HPDE6-E6E7 (cell line): ENCODE measurements around the gene ETNPPL.

Source experiments
- DNase-seq: peaks from one replicate; pipeline ENCODE4 v3.0.0; 2011; ENCODE audit warnings: missing footprints; ENCODE audit errors: extremely low spot score

ETNPPL gene

GRCh38 chr4:108696160-108696559 lies 66.7 kb downstream of the ETNPPL start:
- no peak for DNase-seq

GRCh38 chr4:108695062-108695461 lies 67.8 kb downstream of the ETNPPL start:
- no peak for DNase-seq

GRCh38 chr4:108694423-108694822 lies 68.4 kb downstream of the ETNPPL start:
- DNase-seq, result no peak

GRCh38 chr4:108693819-108694218 lies 69.0 kb downstream of the ETNPPL start:
- DNase-seq, result no peak

GRCh38 chr4:108693211-108693610 lies 69.6 kb downstream of the ETNPPL start:
- DNase-seq, result no peak
